Nephron (organoid): ENCODE results near the gene RACGAP1.

Experiments
- H3K27ac Mint-ChIP-seq, 3 experiments: 2 replicates each; pipeline ENCODE4 v1.8.0; 2020; ENCODE audit warnings: mixed read lengths in 3 of 3, mild to moderate bottlenecking in 2 of 3, moderate library complexity in 1 of 3
- H3K27me3 Mint-ChIP-seq: 2 replicates; pipeline ENCODE4 v1.8.0; 2021; ENCODE audit warnings: low read depth, mild to moderate bottlenecking, moderate library complexity, mixed read lengths
- H3K36me3 Mint-ChIP-seq: 2 replicates; pipeline ENCODE4 v1.8.0; 2020; ENCODE audit warnings: low read depth, mixed read lengths
- H3K4me1 Mint-ChIP-seq: 2 replicates; pipeline ENCODE4 v1.8.0; 2020; ENCODE audit warnings: mixed read lengths
- H3K4me3 Mint-ChIP-seq, 3 experiments: 2 replicates each; pipeline ENCODE4 v1.8.0; 2020; ENCODE audit warnings: mild to moderate bottlenecking in 3 of 3, mixed read lengths in 3 of 3, moderate library complexity in 2 of 3
- H3K9me3 Mint-ChIP-seq: 2 replicates; pipeline ENCODE4 v1.8.0; 2020; ENCODE audit warnings: mixed read lengths
- CTCF ChIP-seq, 3 experiments: fragments of 200-600 bp; sonication (generic); IDR thresholded peaks; one replicate each; pipeline ENCODE4 v1.5.0; 2021; ENCODE audit warnings: antibody characterized with exemption in 3 of 3; ENCODE audit not compliant: unreplicated experiment in 3 of 3

RACGAP1 gene

GRCh38 chr12:49975318-49975761, 50.0 kb downstream of the RACGAP1 start:
- Mint-ChIP-seq H3K27ac (peak overlapping the region; percentile 37 to 77 (median 51)), H3K9me3 (no peaks in the 10 kb centered on the region), H3K4me3 (no peak overlapping the region), H3K4me1 (peaks cover 29% of the 10 kb centered on the region), H3K36me3 (no peaks in the 10 kb centered on the region), H3K27me3 (peaks cover 11% of the 10 kb centered on the region)
- no peak for TF ChIP-seq CTCF (IDR thresholded peaks at IDR 0.05; ENCODE audit: unreplicated experiment in 3 of 3)

GRCh38 chr12:49974677-49975317, 50.5 kb downstream of the RACGAP1 start:
- Mint-ChIP-seq H3K4me3 (peak overlapping the region in 2 of 3 experiments; percentile 0 to 29), H3K9me3 (no peaks in the 10 kb centered on the region), H3K36me3 (no peaks in the 10 kb centered on the region), H3K4me1 (peaks cover 25% of the 10 kb centered on the region), H3K27ac (peak overlapping the region; percentile 37 to 77 (median 51)), H3K27me3 (peaks cover 11% of the 10 kb centered on the region)
- TF ChIP-seq CTCF (IDR thresholded peaks at IDR 0.05; ENCODE audit: unreplicated experiment in 3 of 3), result no peak

GRCh38 chr12:49974231-49974675, 51.0 kb downstream of the RACGAP1 start:
- Mint-ChIP-seq H3K36me3 (no peaks in the 10 kb centered on the region), H3K4me3 (peak overlapping the region in 1 of 3 experiments; percentile 40), H3K27me3 (peaks cover 11% of the 10 kb centered on the region), H3K9me3 (no peaks in the 10 kb centered on the region), H3K4me1 (peaks cover 20% of the 10 kb centered on the region), H3K27ac (peak overlapping the region; percentile 36 to 51 (median 48))
- TF ChIP-seq CTCF (IDR thresholded peaks at IDR 0.05; ENCODE audit: unreplicated experiment in 3 of 3), result peak; percentile 59 to 75 (median 62)

- peak overlapping the region in 1 of 3 experiments; percentile 40 for H3K4me3 Mint-ChIP-seq
- no peak for TF ChIP-seq CTCF (IDR thresholded peaks at IDR 0.05; ENCODE audit: unreplicated experiment in 3 of 3)
- H3K9me3 Mint-ChIP-seq, result no peaks in the 10 kb centered on the region
- H3K36me3 Mint-ChIP-seq, result no peaks in the 10 kb centered on the region
- peaks cover 13% of the 10 kb centered on the region for H3K4me1 Mint-ChIP-seq
- H3K27ac Mint-ChIP-seq, result peak overlapping the region in 1 of 3 experiments; percentile 48
- peaks cover 11% of the 10 kb centered on the region for H3K27me3 Mint-ChIP-seq
These were observed 51.9 kb downstream of the RACGAP1 start for GRCh38 chr12:49973361-49973830.

- H3K27ac Mint-ChIP-seq, result peak within 1 kb of the TSS in 2 of 3 experiments; percentile 65 to 91
- H3K4me3 Mint-ChIP-seq, result peak within 1 kb of the TSS in 2 of 3 experiments; percentile 69 to 82
- H3K4me1 Mint-ChIP-seq, result peaks cover 8% of the 10 kb centered on the region
- H3K27me3 Mint-ChIP-seq, result peaks cover 11% of the 10 kb centered on the region
- H3K9me3 Mint-ChIP-seq, result no peaks in the 10 kb centered on the region
- H3K36me3 Mint-ChIP-seq, result no peaks in the 10 kb centered on the region
- TF ChIP-seq CTCF (IDR thresholded peaks at IDR 0.05; ENCODE audit: unreplicated experiment in 3 of 3), result no peak
These were observed 52.5 kb downstream of the RACGAP1 start, which contains the start of gene AQP6 for GRCh38 chr12:49972641-49973360. Gene AQP6, plus strand, starts transcription at chr12:49972947. Its CDS starts 227 bp downstream, at chr12:49973174.
